Measurements from ENCODE around the gene NOVA2. TPM values are rescaled to one million over a fixed set of nuclear protein-coding genes. Genes with fewer than 3 reads are reported as not detected.

The NOVA2 gene
- total RNA-seq, 4 donors from 2014 or later: 0.67 to 5.1 (median 3.0) TPM

GRCh38 chr19:45901912-45902650 lies 71.6 kb downstream of the NOVA2 start, which contains the start of gene MYPOP:
Gene MYPOP (minus strand): TSS chr19:45902613. CDS start chr19:45901773, 840 bp downstream.
- peak within 1 kb of the TSS; percentile 31 to 88 (median 82) for H3K27ac ChIP-seq
- H3K4me1 ChIP-seq: peaks cover 0 to 29% (median 8%) of the 10 kb centered on the region in 3 donors
- WGBS, 2 donors (ENCODE audit: low coverage in 1 of 2): 1 to 2% methylated on average over 16 to 20 of the region's 47 CpGs

GRCh38 chr19:45901432-45901911 lies 72.2 kb downstream of the NOVA2 start:
- Histone ChIP-seq H3K9me3 (no peaks in the 10 kb centered on the region), H3K27ac (peak overlapping the region in 2 of 4 donors; percentile 77 to 88), H3K4me1 (peaks cover 0 to 29% (median 8%) of the 10 kb centered on the region in 3 donors), H3K36me3 (peaks cover 0 to 30% of the 10 kb centered on the region in 2 donors), H3K4me3 (peak overlapping the region; percentile 74 to 80), H3K27me3 (peaks cover 6% of the 10 kb centered on the region)
- TF ChIP-seq POLR2AphosphoS5 (IDR thresholded peaks at IDR 0.05) (no peak), CTCF (IDR thresholded peaks at IDR 0.05) (peak in 1 of 4 experiments; percentile 11)
- ATAC-seq: no peak
- no CpG with 5 or more reads among the region's 69 CpGs for WGBS, 2 donors (ENCODE audit: low coverage in 1 of 2)

More at GRCh38 chr19:45901912-45902650, 71.6 kb downstream of the NOVA2 start, which contains the start of gene MYPOP:
- TF ChIP-seq EP300 (IDR thresholded peaks at IDR 0.05) (no peak), POLR2A (IDR thresholded peaks at IDR 0.05) (no peak), CTCF (IDR thresholded peaks at IDR 0.05) (no peak), POLR2AphosphoS5 (IDR thresholded peaks at IDR 0.05) (no peak)
- Histone ChIP-seq H3K9me3 (no peaks in the 10 kb centered on the region), H3K4me3 (peak within 1 kb of the TSS; percentile 74 to 80), H3K27me3 (peaks cover 12% of the 10 kb centered on the region), H3K36me3 (peaks cover 0 to 27% of the 10 kb centered on the region in 2 donors)
- no peak for ATAC-seq

GRCh38 chr19:45900738-45901431 lies 72.8 kb downstream of the NOVA2 start:
- Histone ChIP-seq H3K27me3 (peaks cover 3% of the 10 kb centered on the region), H3K4me3 (peak overlapping the region in 1 of 2 donors; percentile 74), H3K36me3 (peaks cover 0 to 35% of the 10 kb centered on the region in 2 donors), H3K9me3 (no peaks in the 10 kb centered on the region), H3K27ac (peak overlapping the region in 2 of 4 donors; percentile 77 to 88), H3K4me1 (peaks cover 0 to 29% (median 8%) of the 10 kb centered on the region in 3 donors)
- TF ChIP-seq POLR2A (IDR thresholded peaks at IDR 0.05) (no peak), CTCF (IDR thresholded peaks at IDR 0.05) (no peak), POLR2AphosphoS5 (IDR thresholded peaks at IDR 0.05) (no peak), EP300 (IDR thresholded peaks at IDR 0.05) (no peak)
- ATAC-seq: no peak
- WGBS, 2 donors (ENCODE audit: low coverage in 1 of 2): 82 to 83% methylated on average over 5 to 6 of the region's 22 CpGs

GRCh38 chr19:45899919-45900589 lies 73.6 kb downstream of the NOVA2 start:
- H3K4me3 ChIP-seq: no peak overlapping the region
- no peak for TF ChIP-seq POLR2A (IDR thresholded peaks at IDR 0.05)
- TF ChIP-seq POLR2AphosphoS5 (IDR thresholded peaks at IDR 0.05): no peak
- TF ChIP-seq CTCF (IDR thresholded peaks at IDR 0.05): no peak
- TF ChIP-seq EP300 (IDR thresholded peaks at IDR 0.05): no peak
- H3K27me3 ChIP-seq: no peaks in the 10 kb centered on the region
- peaks cover 0 to 29% (median 8%) of the 10 kb centered on the region in 3 donors for H3K4me1 ChIP-seq
- WGBS, 2 donors (ENCODE audit: low coverage in 1 of 2): 93 to 100% methylated on average over 2 to 3 of the region's 4 CpGs
- H3K27ac ChIP-seq: no peak overlapping the region
- no peak for ATAC-seq
- H3K36me3 ChIP-seq: peaks cover 0 to 44% of the 10 kb centered on the region in 2 donors
- no peaks in the 10 kb centered on the region for H3K9me3 ChIP-seq
